Caco-2 (cell line): Measurements from ENCODE around the gene KBTBD8. TPM values are rescaled to one million over a fixed set of nuclear protein-coding genes. Genes with fewer than 3 reads are reported as not detected.

Source experiments
- BruUV-seq: library from RNA; stranded (reverse); fragments of 400-500 nt; replicated peaks from 2 replicates; lab custom pipeline; 2021; lab: Mats Ljungman, UMichigan
- CTCF ChIA-PET: fragments of 300-600 bp; sonication (Branson Sonifier 250); formaldehyde crosslinking; loops from one replicate; lab custom pipeline; 2022; ENCODE audit warnings: antibody characterized with exemption; lab: Charles Lee
- POLR2A ChIA-PET: fragments of 300-600 bp; sonication (Branson Sonifier 250); formaldehyde crosslinking; loops from one replicate; lab custom pipeline; 2022; ENCODE audit warnings: antibody characterized with exemption; lab: Charles Lee
- DNase-seq, 2 experiments: peaks; one replicate each; pipeline versions ENCODE4 v3.0.0 to v3.0.0-alpha.2; 2020 to 2022
- H3K27me3 ChIP-seq: replicated peaks from 2 replicates; pipeline ENCODE4 v1.6.0; 2011; ENCODE audit warnings: low read length; ENCODE audit not compliant: control insufficient read depth, insufficient read depth
- H3K36me3 ChIP-seq: 2 replicates; pipeline ENCODE4 v1.5.1; 2011; ENCODE audit warnings: low read length; ENCODE audit not compliant: control insufficient read depth, insufficient read depth
- H3K4me1 ChIP-seq: fragments of 250-450 bp; sonication (Bioruptor Pico); 2 replicates; pipeline ENCODE4 v1.5.1; 2020; ENCODE audit warnings: mild to moderate bottlenecking
- H3K4me3 ChIP-seq: 2 replicates; pipeline ENCODE4 v1.5.1; 2011; ENCODE audit warnings: low read depth, mild to moderate bottlenecking, control low read depth, low read length
- H3K9me3 ChIP-seq: fragments of 250-450 bp; sonication (Bioruptor Pico); 2 replicates; pipeline ENCODE4 v1.5.1; 2020; ENCODE audit warnings: mild to moderate bottlenecking, moderate library complexity
- H3K27ac Mint-ChIP-seq: one replicate; pipeline ENCODE4 v1.8.0; 2022; ENCODE audit warnings: mixed read lengths; ENCODE audit not compliant: unreplicated experiment
- H3K27me3 Mint-ChIP-seq: one replicate; pipeline ENCODE4 v1.8.0; 2022; ENCODE audit warnings: mixed read lengths; ENCODE audit not compliant: insufficient read depth, unreplicated experiment
- H3K36me3 Mint-ChIP-seq: one replicate; pipeline ENCODE4 v1.8.0; 2022; ENCODE audit warnings: mild to moderate bottlenecking, mixed read lengths; ENCODE audit not compliant: insufficient read depth, unreplicated experiment
- H3K4me1 Mint-ChIP-seq: one replicate; pipeline ENCODE4 v1.8.0; 2022; ENCODE audit warnings: low read depth, mixed read lengths; ENCODE audit not compliant: unreplicated experiment
- H3K4me3 Mint-ChIP-seq: one replicate; pipeline ENCODE4 v1.8.0; 2022; ENCODE audit warnings: mild to moderate bottlenecking, moderate library complexity, mixed read lengths; ENCODE audit not compliant: unreplicated experiment
- H3K9me3 Mint-ChIP-seq: one replicate; pipeline ENCODE4 v1.8.0; 2022; ENCODE audit warnings: mixed read lengths; ENCODE audit not compliant: unreplicated experiment
- intact Hi-C: fragments of 100-400 bp; cut with micrococcal nuclease; formaldehyde crosslinking; loops from one replicate; pipeline ENCODE4 v1.10.0; 2022; ENCODE audit not compliant: unreplicated experiment
- total RNA-seq: library from RNA; stranded (reverse); gene quantifications from 2 replicates; pipeline ENCODE4 v1.2.3, GENCODE V29; 2022
- TF ChIP-seq, protein P1 (sequence below), 2 experiments: fragments of 200-600 bp in 1 of 2; IDR thresholded peaks; 1 replicate in 1 of 2; 2 replicates in 1 of 2; pipeline versions ENCODE4 v1.5.1 to v1.8.0; 2011 to 2022; ENCODE audit warnings: antibody characterized with exemption in 1 of 2, control low read depth in 1 of 2, inconsistent platforms in 1 of 2, low read depth in 1 of 2, low read length in 1 of 2, mild to moderate bottlenecking in 1 of 2, moderate library complexity in 1 of 2; ENCODE audit not compliant: insufficient read depth in 1 of 2, severe bottlenecking in 1 of 2, unreplicated experiment in 1 of 2

KBTBD8 gene
- total RNA-seq, 1 experiment from 2014 or later = 6.8 TPM

DNA sequence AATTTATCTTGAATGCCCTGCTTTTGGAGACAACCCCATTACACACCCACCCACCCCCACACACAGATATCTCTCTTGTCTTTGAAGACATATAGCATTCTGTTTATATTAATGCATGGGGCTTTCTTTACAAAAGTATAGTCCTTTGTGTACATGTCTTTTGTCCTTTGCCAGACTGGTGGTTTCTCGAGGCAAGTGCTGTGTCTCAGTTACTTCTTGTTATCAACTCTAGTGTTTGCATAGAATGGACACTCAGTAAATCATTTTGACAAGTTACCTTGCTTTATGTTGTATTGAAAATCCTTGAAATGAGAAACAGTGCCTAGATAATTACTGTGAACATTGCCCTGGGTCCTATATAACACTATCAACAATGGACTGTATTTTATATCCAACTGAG is 33.9 kb downstream of the KBTBD8 start:
- H3K4me1 ChIP-seq = no peaks in the 10 kb centered on the region
- BruUV-seq = no TSS peak
- H3K27me3 Mint-ChIP-seq = peaks cover 3% of the 10 kb centered on the region
- H3K27ac Mint-ChIP-seq = no peak overlapping the region
- no peak overlapping the region for H3K4me3 Mint-ChIP-seq
- H3K4me3 ChIP-seq = no peak overlapping the region
- POLR2A ChIA-PET = no interaction called here
- TF ChIP-seq, protein P1, sequence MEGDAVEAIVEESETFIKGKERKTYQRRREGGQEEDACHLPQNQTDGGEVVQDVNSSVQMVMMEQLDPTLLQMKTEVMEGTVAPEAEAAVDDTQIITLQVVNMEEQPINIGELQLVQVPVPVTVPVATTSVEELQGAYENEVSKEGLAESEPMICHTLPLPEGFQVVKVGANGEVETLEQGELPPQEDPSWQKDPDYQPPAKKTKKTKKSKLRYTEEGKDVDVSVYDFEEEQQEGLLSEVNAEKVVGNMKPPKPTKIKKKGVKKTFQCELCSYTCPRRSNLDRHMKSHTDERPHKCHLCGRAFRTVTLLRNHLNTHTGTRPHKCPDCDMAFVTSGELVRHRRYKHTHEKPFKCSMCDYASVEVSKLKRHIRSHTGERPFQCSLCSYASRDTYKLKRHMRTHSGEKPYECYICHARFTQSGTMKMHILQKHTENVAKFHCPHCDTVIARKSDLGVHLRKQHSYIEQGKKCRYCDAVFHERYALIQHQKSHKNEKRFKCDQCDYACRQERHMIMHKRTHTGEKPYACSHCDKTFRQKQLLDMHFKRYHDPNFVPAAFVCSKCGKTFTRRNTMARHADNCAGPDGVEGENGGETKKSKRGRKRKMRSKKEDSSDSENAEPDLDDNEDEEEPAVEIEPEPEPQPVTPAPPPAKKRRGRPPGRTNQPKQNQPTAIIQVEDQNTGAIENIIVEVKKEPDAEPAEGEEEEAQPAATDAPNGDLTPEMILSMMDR (IDR thresholded peaks at IDR 0.05; ENCODE audit: insufficient read depth in 1 of 2, low read depth in 1 of 2, low read length in 1 of 2, severe bottlenecking in 1 of 2, unreplicated experiment in 1 of 2) = no peak
- DNase-seq = peak in 1 of 2 experiments; percentile 4
- peaks cover 16% of the 10 kb centered on the region for H3K4me1 Mint-ChIP-seq
- CTCF ChIA-PET = no interaction called here
- H3K9me3 Mint-ChIP-seq = peaks cover 10% of the 10 kb centered on the region
- no peaks in the 10 kb centered on the region for H3K9me3 ChIP-seq
- intact Hi-C loops = loop anchor here (2.0 kb wide), 1 partner anchor 15 kb away; no protein-coding TSS in a partner anchor
- H3K27me3 ChIP-seq = no peaks in the 10 kb centered on the region
- H3K36me3 Mint-ChIP-seq = no peaks in the 10 kb centered on the region
- no peaks in the 10 kb centered on the region for H3K36me3 ChIP-seq

DNA sequence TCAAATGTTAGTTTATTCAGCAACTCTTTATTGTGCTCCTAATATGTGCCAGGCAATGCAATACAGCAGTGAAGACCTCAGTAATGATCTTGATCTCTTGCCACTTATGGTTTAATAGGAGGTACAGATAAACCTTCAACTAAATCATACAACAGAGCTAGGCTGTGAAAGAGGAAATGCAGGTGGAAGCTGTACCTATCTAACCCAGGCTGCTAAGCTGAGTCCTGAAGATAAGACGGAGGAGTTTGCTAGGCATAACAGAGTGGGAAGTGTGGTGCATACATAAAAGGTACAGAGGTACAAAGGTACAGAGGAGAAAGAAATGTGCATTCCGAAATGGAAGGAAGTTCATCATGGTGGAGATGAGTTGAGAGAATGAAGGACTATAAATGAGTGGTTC is 35.0 kb downstream of the KBTBD8 start:
- Histone ChIP-seq H3K27me3 (no peaks in the 10 kb centered on the region), H3K4me3 (no peak overlapping the region), H3K9me3 (no peaks in the 10 kb centered on the region), H3K4me1 (no peaks in the 10 kb centered on the region), H3K36me3 (no peaks in the 10 kb centered on the region)
- TF ChIP-seq, protein P1 (IDR thresholded peaks at IDR 0.05; ENCODE audit: insufficient read depth in 1 of 2, low read depth in 1 of 2, low read length in 1 of 2, severe bottlenecking in 1 of 2, unreplicated experiment in 1 of 2) = no peak
- Mint-ChIP-seq H3K4me3 (no peak overlapping the region), H3K27me3 (peaks cover 3% of the 10 kb centered on the region), H3K27ac (no peak overlapping the region), H3K9me3 (peaks cover 10% of the 10 kb centered on the region), H3K4me1 (peaks cover 16% of the 10 kb centered on the region), H3K36me3 (no peaks in the 10 kb centered on the region)
- DNase-seq = no peak
- BruUV-seq = no TSS peak
- CTCF ChIA-PET = no interaction called here
- intact Hi-C loops = loop anchor here (2.0 kb wide), 1 partner anchor 16 kb away; no protein-coding TSS in a partner anchor
- POLR2A ChIA-PET = no interaction called here

DNA sequence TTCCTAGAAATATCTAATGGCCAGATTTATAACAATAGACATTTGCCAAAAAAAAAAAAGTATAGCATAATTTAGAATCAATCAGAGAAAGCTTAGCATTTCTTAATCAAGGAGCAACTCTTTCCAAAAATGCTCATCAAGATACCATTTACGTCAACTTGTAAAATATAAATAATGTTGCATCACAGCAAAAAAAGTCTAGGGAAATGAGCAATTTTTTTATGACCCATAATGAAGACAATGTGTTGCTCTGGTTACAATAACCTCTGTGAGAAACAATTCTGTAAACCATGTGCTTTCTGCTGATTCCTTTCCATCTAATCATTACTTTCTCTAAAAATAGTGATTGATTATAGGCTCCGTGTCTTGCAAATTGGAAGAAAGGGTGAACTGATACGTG is 36.3 kb downstream of the KBTBD8 start:
- TF ChIP-seq, protein P1 (IDR thresholded peaks at IDR 0.05; ENCODE audit: insufficient read depth in 1 of 2, low read depth in 1 of 2, low read length in 1 of 2, severe bottlenecking in 1 of 2, unreplicated experiment in 1 of 2) = no peak
- H3K36me3 Mint-ChIP-seq = no peaks in the 10 kb centered on the region
- peaks cover 16% of the 10 kb centered on the region for H3K4me1 Mint-ChIP-seq
- no peak for DNase-seq
- BruUV-seq = no TSS peak
- H3K9me3 Mint-ChIP-seq = peaks cover 10% of the 10 kb centered on the region
- Histone ChIP-seq H3K27me3 (no peaks in the 10 kb centered on the region), H3K36me3 (no peaks in the 10 kb centered on the region), H3K4me1 (no peaks in the 10 kb centered on the region), H3K9me3 (no peaks in the 10 kb centered on the region), H3K4me3 (no peak overlapping the region)
- H3K27ac Mint-ChIP-seq = no peak overlapping the region
- H3K4me3 Mint-ChIP-seq = no peak overlapping the region
- intact Hi-C loops = no loop called here
- ChIA-PET POLR2A (no interaction called here), CTCF (no interaction called here)
- H3K27me3 Mint-ChIP-seq = peaks cover 3% of the 10 kb centered on the region
